AG09309 (cell line): ENCODE results near the gene GADD45A.
A peak's percentile ranks its signal among the peaks of the same experiment; 100 is the strongest.

Experiments
- DNase-seq: peaks from one replicate; pipeline ENCODE4 v3.0.0-alpha.2; 2010; ENCODE audit warnings: low read depth
- H3K4me3 ChIP-seq: 2 replicates; pipeline ENCODE4 v1.5.1; 2011; ENCODE audit warnings: mild to moderate bottlenecking, low read depth, low read length, moderate library complexity; ENCODE audit not compliant: control insufficient read depth
- CTCF ChIP-seq: IDR thresholded peaks from 2 replicates; pipeline ENCODE4 v1.5.1; 2011; ENCODE audit warnings: mild to moderate bottlenecking, low read depth, low read length, inconsistent platforms; ENCODE audit not compliant: insufficient read depth, control insufficient read depth; ENCODE audit errors: missing control alignments

GADD45A gene

DNA sequence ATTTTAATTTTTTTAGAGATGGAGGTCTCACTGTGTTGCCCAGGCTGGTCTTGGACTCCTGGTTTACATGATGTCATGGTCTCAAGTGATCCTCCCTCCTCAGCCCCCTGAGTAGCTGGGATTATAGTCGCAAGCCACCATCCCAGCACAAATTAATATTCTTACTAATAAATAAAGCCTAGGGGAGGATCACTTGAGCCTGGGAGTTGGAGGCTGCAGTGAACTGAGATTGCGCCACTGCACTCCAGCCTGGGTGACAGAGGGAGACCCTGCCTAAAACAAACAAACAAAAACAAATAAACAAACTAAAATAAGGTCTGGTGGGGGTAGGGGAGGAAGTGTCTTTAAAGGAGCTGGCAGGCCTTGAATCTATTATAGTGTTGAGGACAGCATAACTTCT lies 8.7 kb upstream of the GADD45A start:
- TF ChIP-seq CTCF = no peak
- DNase-seq = no peak
- no peak overlapping the region for H3K4me3 ChIP-seq

GRCh38 chr1:67676946-67677345 lies 8.1 kb upstream of the GADD45A start:
- no peak for TF ChIP-seq CTCF
- no peak overlapping the region for H3K4me3 ChIP-seq
- DNase-seq = no peak

DNA sequence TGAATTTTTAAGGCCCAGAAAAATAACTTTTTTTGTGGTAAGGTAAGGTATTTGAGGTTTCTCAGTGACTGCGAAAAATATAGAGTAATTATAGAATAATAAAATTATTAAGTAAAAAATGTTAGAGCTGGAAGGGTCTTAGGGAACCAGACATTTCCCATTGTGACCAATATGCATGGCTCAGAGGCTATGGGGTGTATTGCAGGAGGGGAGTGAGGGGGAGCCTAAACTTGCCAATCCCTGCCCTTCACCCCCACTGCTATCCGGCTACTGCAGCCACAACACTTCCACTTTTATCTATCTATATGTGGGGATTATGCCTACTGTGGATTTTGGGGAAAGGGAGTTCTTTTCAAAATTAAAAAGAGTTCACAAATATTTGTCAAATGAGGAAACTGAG lies 7.6 kb upstream of the GADD45A start:
- H3K4me3 ChIP-seq = no peak overlapping the region
- DNase-seq = no peak
- no peak for TF ChIP-seq CTCF

- H3K4me3 ChIP-seq = no peak overlapping the region
- no peak for DNase-seq
- no peak for TF ChIP-seq CTCF
Measured at GRCh38 chr1:67677930-67678329, 7.1 kb upstream of the GADD45A start.

- no peak for DNase-seq
- H3K4me3 ChIP-seq = no peak overlapping the region
- TF ChIP-seq CTCF = no peak
Measured at GRCh38 chr1:67679691-67680090, 5.3 kb upstream of the GADD45A start.

GRCh38 chr1:67680486-67680885 lies 4.5 kb upstream of the GADD45A start:
- H3K4me3 ChIP-seq = no peak overlapping the region
- TF ChIP-seq CTCF = no peak
- DNase-seq = no peak

GRCh38 chr1:67682659-67683197 lies 2.3 kb upstream of the GADD45A start:
- peak; percentile 71 for DNase-seq
- no peak for TF ChIP-seq CTCF
- H3K4me3 ChIP-seq = no peak overlapping the region
